IPS-11a (cell line): Measurements from ENCODE around the gene OR13G1.
"Not testable (repeated sequence)": the region's sequence is repeated elsewhere in the genome, so short reads cannot be mapped to it uniquely, and the experiment has no call there.

ENCODE experiments used
- H3K4me3 ChIP-seq: one replicate; pipeline ENCODE4 v1.5.1; 2013; ENCODE audit warnings: low read depth, low read length, control low read depth

Gene OR13G1, protein sequence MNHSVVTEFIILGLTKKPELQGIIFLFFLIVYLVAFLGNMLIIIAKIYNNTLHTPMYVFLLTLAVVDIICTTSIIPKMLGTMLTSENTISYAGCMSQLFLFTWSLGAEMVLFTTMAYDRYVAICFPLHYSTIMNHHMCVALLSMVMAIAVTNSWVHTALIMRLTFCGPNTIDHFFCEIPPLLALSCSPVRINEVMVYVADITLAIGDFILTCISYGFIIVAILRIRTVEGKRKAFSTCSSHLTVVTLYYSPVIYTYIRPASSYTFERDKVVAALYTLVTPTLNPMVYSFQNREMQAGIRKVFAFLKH

DNA sequence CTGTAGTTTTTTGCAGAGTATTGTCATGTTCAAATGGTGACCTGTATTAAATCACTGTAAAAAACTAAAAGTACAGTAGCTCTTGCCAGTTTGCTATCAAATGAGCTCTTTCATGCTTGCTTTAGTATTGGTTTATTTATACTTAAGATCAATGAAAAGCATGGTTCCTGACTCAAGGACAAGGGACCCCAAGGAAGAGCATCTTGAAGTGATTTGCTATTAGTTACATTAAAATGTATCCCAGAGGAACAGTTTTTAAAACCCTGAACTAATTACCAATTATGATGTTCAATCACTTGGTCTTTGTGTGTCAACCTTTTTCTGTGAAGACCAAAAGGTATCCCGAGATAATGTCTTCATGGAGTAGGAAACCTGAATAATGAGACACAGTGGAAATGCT lies at the start of gene OR13G1:
Gene OR13G1, minus strand, starts transcription at position 101 of the 400 bp plus-strand sequence. CDS start 6,698 bp downstream, outside the sequence.
- no peak within 1 kb of the TSS for H3K4me3 ChIP-seq

DNA sequence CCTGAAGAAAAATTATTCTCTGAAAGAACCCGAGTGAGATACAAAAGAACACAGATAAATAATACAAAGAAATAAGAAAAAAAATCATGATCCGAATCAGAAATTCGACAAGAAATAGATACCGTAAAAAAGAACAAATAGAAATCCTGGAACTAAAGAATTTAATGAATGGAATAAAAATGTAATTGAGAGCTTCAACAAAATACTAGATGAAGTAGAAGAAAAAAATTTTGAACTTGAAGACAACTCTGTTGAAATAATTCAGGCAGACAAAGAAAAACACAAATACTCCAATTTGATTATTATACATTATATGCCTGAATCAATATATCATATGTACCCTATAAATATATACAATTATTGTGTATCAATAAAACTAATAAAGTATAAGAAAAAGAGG lies 41.7 kb upstream of the OR13G1 start:
- H3K4me3 ChIP-seq = no peak overlapping the region

DNA sequence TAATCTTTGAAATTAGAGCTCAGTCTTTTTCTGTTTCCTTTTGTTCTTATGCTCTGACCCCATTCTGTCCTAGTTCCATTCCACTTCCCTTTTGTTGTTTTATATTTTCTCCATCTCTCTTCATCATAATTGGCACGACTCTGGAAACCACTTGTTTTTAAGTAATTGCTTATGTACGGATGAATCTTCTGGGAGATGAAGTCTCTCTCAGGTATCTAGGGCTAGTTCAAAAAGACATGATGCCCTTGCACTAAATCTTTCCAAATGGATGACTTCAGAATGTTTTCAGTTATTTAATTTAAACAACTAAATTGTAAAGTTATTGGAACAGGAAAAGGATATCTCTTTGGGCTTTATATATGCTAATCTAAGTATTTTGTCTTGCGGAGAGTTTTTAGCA lies 37.0 kb upstream of the OR13G1 start, which contains the start of gene OR6F1:
Gene OR6F1, minus strand, starts transcription at position 101 of the 400 bp plus-strand sequence. CDS start 3,891 bp downstream, outside the sequence.
- no peak within 1 kb of the TSS for H3K4me3 ChIP-seq

DNA sequence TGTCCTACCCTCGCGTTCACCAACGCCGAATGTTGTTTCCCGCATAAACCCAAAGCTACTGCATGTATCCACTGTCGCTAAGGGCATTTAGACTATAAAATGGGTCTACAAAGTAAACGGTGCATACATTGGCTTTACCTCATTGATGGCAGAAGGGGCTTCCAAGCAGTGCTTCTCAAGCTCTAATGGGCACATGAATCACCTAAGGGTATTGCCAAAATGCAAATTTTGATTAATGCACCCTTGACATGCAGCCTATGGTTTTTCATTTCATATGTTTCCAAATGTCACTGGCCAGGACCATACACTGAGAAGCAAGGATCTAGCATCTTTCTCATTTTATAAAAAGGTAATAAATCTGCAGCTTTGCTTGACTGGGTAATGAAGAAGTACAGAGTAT lies 34.2 kb upstream of the OR13G1 start:
- no peak overlapping the region for H3K4me3 ChIP-seq

DNA sequence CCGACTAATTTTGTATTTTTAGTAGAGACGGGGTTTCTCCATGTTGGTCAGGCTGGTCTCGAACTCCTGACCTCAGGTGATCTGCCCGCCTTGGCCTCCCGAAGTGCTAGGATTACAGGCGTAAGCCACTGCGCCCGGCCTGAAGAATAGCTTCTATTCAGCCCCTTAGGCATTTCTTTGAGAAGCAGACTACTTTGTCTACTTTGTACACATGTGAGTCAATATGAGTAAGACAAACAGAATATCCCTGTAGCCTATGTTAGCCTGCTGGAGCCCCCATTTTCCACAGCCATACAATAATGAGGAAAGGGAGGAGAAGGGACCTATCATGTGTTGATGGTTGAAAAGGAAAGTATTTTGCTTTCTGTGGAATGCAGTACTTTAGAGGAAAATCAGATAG lies 31.1 kb upstream of the OR13G1 start:
- not testable (repeated sequence) for H3K4me3 ChIP-seq

DNA sequence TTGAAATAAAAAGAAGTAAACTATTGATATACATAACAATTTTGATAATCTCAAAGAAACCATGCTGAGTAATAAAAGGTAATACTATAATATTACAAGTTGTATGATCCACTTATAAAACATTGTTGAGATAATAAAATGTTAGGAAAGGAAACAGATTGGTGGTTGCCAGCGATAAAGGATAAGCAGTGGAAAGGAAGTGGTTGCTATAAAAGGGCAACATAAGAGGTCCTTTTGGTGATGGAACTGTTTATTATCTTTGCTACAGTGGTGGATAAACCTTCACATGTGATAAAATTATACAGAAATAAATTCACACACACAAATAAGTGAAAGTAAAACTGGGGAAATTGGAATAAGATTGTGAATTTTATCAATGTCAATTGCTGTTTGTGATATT lies 21.8 kb upstream of the OR13G1 start:
- H3K4me3 ChIP-seq = no peak overlapping the region

DNA sequence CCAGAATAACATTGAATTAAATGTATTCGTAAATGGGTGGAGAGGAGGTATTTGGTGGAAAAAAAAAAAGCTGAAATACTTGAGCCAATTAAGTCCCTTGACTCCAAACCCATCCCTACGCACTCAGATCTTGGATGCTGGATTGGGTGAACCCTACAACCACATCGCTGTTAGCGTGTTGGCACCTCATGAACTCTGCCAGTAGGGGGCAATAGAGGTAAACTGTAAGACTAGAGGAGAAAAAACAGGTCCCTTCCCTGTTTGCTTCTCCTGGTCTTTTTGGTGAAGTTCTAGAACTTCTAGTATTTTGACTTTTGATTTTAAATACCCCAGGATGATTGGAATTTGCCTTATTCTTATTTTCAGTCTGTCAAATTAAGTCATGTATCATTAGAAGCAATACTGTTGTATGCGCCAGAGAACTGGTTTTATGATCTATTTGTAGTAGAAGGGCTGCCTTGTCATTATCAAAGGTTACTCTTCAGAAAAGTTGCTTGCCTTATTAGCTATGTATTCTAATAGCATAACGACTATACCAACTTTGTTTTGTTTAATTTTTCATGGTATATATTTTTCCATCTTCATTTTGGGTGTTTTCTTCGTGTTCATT lies 1.9 kb upstream of the OR13G1 start:
- no peak overlapping the region for H3K4me3 ChIP-seq

DNA sequence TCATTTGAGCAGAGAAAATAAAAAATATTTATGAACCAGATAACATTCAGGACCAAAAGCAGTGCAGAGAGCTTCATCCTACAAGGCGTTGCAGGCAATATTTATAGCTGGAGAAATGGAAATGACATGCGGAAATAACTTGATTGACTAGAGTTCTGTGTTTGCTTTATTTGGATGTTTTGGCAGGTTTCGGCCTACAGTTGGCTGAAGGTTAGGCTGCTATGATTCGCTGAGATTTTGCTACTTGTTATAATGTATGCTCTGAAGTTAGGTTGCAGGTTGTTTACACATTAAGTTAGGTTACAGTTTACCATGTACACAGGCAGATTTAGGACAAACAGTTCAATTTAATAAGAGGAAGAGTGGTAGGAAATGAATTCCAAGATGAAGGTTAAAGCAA lies 632 bp upstream of the OR13G1 start:
- no peak overlapping the region for H3K4me3 ChIP-seq

DNA sequence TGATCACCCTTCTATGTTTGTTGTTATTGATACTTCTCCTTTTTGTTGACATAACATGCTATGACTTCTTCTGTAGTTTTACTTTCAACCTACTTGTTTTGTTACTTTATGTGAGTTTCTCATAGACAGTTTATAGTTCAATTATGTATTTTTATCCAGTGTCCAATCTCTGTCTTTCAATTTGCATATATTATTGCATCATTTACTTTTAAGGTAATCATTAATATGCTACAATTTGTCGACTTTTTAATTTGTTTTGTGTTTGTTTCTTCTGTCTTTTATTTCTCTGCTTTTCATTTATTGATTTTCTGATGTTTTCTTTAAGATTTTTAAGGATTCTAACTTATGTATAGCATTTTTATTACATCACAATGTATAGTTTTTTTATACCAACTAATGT lies 10.3 kb downstream of the OR13G1 start:
- no peak overlapping the region for H3K4me3 ChIP-seq

DNA sequence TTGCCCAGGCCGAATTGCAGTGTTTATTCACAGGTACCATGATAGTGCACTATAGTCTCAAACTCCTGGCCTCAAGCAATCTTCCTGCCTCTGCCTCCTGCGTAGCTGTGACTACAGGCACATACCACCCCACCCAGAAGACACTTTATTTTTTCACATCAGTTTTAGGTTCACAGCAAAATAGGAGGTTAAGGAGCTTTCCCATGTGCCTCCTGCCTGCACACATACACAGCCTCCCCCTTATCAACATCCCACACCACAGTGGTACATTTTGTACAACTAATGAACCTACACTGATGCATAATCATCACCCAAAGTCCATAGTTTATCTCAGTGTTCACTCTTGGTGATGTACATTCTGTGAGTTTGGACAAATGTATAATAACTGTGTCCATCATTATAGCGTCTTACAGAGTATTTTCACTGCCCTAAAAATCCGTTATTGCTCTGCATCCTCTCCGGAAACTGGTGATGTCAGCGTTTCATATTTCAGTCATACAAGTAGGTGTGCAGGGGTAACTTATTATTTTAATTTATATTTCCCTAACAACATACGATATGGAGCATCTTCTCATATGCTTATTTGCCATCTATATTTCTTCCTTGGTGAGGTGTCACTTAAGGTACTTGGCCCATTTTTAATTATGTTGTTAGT lies 23.2 kb downstream of the OR13G1 start:
- H3K4me3 ChIP-seq = no peak overlapping the region

DNA sequence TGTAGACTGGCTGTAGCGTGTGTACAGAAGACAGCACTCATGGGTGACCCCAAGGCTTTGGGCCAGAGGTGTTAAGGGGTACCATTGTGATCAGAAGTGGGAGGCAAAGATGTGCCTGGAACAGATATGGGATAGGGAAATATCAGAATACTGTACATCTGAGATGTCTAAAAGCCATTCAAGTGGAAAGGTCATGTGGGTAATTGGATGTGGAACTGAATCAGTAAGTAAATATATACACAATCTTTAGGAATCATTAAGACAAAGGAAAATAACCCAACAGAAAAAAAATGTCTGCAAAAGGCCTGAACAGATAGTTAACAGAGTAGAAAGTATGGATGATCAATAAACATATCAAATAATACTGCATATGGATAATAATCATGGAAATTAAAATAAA lies 26.5 kb downstream of the OR13G1 start:
- H3K4me3 ChIP-seq = no peak overlapping the region

DNA sequence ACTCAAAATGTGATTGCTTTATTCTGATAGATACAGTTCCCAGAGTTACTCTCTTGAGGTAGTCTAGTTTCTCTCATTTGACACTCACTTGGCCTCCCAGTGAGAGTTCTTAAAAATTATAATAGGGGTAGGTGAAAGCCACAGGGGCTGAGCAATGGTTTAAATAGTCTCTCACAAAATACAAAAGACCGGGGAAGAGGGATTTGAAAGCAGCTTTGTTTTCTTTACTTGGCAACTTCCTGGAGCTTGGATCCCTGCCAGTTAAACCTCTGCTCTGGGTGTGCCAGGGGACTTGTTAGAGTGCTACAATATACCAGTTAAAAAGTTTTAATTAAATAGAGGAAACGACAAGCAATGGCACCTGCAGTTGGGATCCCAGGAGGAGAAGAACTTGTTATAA lies 31.7 kb downstream of the OR13G1 start:
- H3K4me3 ChIP-seq = no peak overlapping the region

DNA sequence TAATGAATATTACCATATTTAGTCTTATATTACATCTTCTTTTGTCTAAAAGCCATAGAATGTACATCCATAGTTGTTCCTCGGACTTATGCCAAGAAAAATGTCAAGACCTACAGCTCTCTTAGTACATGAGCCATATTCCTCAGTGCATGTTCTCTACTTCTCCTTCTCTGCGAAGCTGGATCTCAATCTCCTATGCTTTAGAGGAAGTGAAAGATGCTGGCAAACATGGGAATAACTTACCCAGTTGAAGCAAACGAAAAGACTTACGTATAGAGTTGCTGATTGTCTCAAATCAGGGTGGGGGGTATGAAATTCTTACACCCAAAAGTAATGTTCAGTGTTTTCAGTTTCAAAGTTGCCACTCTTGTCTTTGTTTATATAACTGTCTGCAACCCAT lies 32.7 kb downstream of the OR13G1 start:
- no peak overlapping the region for H3K4me3 ChIP-seq

DNA sequence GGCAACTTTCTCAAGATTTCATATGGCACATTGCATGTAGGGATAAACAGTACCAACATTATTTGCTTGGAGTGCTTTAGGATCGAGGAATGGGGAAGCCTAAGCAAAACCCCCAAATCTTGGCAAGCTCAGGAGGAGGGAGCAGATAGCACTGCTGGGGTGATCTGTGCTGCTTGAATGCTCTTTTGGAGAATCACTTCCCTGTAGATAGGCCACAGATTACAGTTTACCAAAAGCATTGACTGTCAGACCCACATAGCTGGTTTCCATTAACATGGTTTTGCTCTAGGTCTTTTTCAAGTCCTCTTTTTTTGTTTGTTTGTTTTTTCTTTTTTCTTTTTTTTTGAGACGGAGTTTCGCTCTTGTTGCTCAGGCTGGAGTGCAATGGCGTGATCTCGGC lies 36.8 kb downstream of the OR13G1 start:
- H3K4me3 ChIP-seq = no peak overlapping the region

DNA sequence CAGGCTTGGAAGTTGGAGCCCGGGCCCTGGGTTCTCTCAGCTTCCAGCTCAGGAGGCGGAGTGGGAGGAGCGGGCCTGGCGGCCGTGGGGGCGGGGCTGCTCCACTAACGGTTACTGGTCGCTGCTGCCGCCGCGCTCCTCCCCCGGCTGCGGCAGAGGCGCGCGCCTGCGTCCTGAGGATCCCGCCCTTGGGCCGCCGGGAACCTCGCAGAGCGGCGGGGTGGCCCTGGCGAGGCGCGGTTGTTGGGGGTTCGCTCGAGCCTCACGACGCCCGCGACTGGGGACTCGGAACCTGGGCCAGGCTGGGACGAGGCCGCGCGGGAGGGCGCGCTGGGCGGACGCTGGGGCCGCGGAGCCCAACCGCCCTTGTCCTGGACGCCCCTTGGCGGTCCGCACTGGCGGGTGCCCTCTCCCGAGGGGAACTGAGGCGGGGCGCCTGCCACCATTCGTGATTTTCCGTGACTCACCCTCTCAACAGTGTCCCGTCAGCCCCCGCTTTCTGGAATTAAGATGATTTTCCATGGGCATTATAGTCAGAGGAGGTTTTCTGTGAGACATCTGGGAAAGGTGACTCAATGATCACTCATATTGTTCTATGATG lies 40.1 kb downstream of the OR13G1 start:
- H3K4me3 ChIP-seq = no peak overlapping the region

DNA sequence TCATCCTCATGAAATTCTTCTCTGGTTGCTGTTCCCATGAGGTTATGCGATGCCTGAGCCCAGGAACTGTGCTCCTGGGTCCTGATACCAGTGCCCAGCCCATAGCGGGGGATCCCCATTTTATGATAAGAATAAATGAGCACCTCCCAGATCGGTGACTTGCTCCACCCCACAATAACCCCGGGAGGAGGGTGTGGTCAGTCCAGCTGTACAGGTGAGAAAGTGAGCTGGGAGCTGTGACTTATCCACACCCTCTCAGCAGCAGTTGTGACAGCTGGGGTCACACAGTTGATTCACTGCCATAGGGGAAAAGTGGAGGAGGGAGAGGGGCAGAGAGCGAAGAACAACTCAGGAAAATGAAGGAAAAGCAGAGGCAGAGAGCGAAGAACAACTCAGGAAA lies 40.8 kb downstream of the OR13G1 start:
- no peak overlapping the region for H3K4me3 ChIP-seq

DNA sequence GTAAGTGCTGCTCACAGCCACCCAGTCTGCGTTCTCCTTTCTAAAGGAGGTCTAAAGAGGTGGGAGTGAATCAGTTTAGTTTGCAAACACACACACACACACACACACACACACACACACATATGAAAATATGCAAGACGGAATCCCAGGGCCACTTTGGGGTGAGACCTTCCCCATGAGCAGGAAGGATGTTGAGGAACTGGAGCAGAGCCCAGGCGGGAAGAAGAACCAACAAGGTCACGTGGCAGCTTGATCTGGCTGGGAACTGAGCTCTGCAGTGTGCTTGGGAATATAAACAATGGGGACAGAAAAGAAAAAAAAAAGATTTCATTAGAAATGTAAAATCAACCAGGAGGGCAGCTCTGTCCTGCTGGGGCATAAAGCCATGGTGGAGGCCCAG lies 41.5 kb downstream of the OR13G1 start:
- H3K4me3 ChIP-seq = no peak overlapping the region

DNA sequence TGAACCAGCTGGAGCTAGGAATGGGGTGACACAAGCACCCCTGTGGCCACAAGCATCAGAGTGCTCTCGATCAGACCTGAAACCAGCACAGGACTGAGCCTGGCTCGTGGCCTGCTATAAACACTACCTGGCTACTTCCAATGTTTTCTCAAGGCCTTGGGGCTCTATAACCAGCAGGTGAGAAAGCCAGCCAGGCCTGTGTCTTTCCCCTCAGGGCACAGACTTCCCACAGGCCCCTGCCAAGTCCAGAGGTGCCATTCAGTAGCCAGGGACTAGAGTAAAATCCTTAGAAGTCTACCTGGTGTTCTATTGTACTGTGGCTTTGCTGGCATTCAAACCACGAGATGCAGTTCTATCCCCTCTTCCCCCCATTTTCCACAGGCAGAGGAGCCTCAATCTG lies 51.6 kb downstream of the OR13G1 start:
- no peak overlapping the region for H3K4me3 ChIP-seq
